H1 (cell line): ENCODE results near the gene USP50. TPM values are rescaled to one million over a fixed set of nuclear protein-coding genes. Genes with fewer than 3 reads are reported as not detected.

Source experiments
- CTCF ChIA-PET: fragments of 300-600 bp; sonication (Branson Sonifier 250); formaldehyde crosslinking; loops from one replicate; lab custom pipeline; 2021; ENCODE audit not compliant: partially characterized antibody; lab: Charles Lee
- POLR2A ChIA-PET: fragments of 300-600 bp; sonication (Branson Sonifier 250); formaldehyde crosslinking; loops from one replicate; lab custom pipeline; 2021; ENCODE audit warnings: inconsistent platforms; ENCODE audit not compliant: partially characterized antibody; lab: Charles Lee
- DNase-seq, 2 experiments: peaks; one replicate each; pipeline versions ENCODE4 v3.0.0 to v3.0.0-alpha.2; 2010 to 2022; ENCODE audit warnings: low spot score in 2 of 2, low read depth in 1 of 2, mixed read lengths in 1 of 2
- FAIRE-seq: peaks from 2 replicates; lab custom pipeline; 2011; peaks lifted over from hg19 to GRCh38; lab: Jason Lieb, UNC
- H2AFZ ChIP-seq: 2 replicates; pipeline ENCODE4 v1.8.1; 2012; ENCODE audit warnings: low read length, inconsistent platforms
- H2AK5ac ChIP-seq: 2 replicates; pipeline ENCODE4 v1.6.1; 2013; ENCODE audit warnings: low read depth, low read length
- H2BK120ac ChIP-seq: replicated peaks from 2 replicates; pipeline ENCODE3; 2013; ENCODE audit warnings: low read depth, low read length, inconsistent platforms
- H2BK12ac ChIP-seq: 2 replicates; pipeline ENCODE4 v1.6.1; 2013; ENCODE audit warnings: low read depth, low read length
- H2BK15ac ChIP-seq: 2 replicates; pipeline ENCODE4 v1.6.1; 2013; ENCODE audit warnings: low read length
- H2BK20ac ChIP-seq: 2 replicates; pipeline ENCODE4 v1.6.1; 2013; ENCODE audit warnings: low read length
- H2BK5ac ChIP-seq: 2 replicates; pipeline ENCODE4 v1.6.1; 2013; ENCODE audit warnings: low read depth, low read length
- H3K14ac ChIP-seq: 2 replicates; pipeline ENCODE4 v1.6.1; 2013; ENCODE audit warnings: inconsistent platforms; ENCODE audit not compliant: insufficient read length
- H3K18ac ChIP-seq: 2 replicates; pipeline ENCODE4 v1.6.1; 2013; ENCODE audit warnings: low read length; ENCODE audit errors: extremely low read depth
- H3K23ac ChIP-seq: 2 replicates; pipeline ENCODE4 v1.6.1; 2013; ENCODE audit warnings: inconsistent platforms; ENCODE audit not compliant: insufficient read length
- H3K23me2 ChIP-seq: 2 replicates; pipeline ENCODE4 v1.6.1; 2013; ENCODE audit warnings: low read depth, low read length
- H3K27ac ChIP-seq: 2 replicates; pipeline ENCODE4 v1.6.1; 2011; ENCODE audit warnings: low read depth, low read length, inconsistent platforms
- H3K27me3 ChIP-seq, 4 experiments: replicated peaks in 1 of 4; 1 replicate in 1 of 4; 2 replicates in 3 of 4; pipeline versions ENCODE4 v1.6.1 to v1.8.1; 2011 to 2013; ENCODE audit warnings: low read length in 3 of 4, mild to moderate bottlenecking in 3 of 4, inconsistent platforms in 2 of 4, mixed read lengths in 2 of 4, moderate library complexity in 1 of 4; ENCODE audit not compliant: control insufficient read depth in 3 of 4, insufficient read depth in 3 of 4; ENCODE audit errors: extremely low read depth in 1 of 4
- H3K36me3 ChIP-seq, 4 experiments: 2 replicates each; pipeline versions ENCODE4 v1.6.1 to v1.8.1; 2011 to 2013; ENCODE audit warnings: mild to moderate bottlenecking in 4 of 4, low read length in 3 of 4, moderate library complexity in 2 of 4, control low read depth in 1 of 4, inconsistent platforms in 1 of 4; ENCODE audit not compliant: insufficient read depth in 4 of 4, control insufficient read depth in 2 of 4
- H3K4ac ChIP-seq: replicated peaks from 2 replicates; pipeline ENCODE3; 2013; ENCODE audit warnings: low read length, low read depth, mixed read lengths, inconsistent platforms; ENCODE audit not compliant: insufficient read length
- H3K4me1 ChIP-seq, 4 experiments: replicated peaks in 1 of 4; 1 replicate in 1 of 4; 2 replicates in 3 of 4; pipeline versions ENCODE4 v1.6.1 to v1.8.1; 2011 to 2013; ENCODE audit warnings: low read length in 3 of 4, inconsistent platforms in 2 of 4, mixed read lengths in 1 of 4; ENCODE audit not compliant: insufficient read depth in 4 of 4, control insufficient read depth in 3 of 4
- H3K4me2 ChIP-seq, 2 experiments: 2 replicates each; pipeline versions ENCODE4 v1.6.1 to v1.8.1; 2011 to 2013; ENCODE audit warnings: low read depth in 2 of 2, low read length in 2 of 2, control low read depth in 1 of 2, inconsistent platforms in 1 of 2, mild to moderate bottlenecking in 1 of 2; ENCODE audit not compliant: insufficient read depth in 1 of 2
- H3K4me3 ChIP-seq, 4 experiments: fragments of 200-600, 300-600 bp in 1 of 4; sonication (generic), shearing (Covaris generic), sonication (Bioruptor Twin) in 1 of 4; 2 replicates each; pipeline versions ENCODE4 v1.5.1 to v1.8.1; 2011 to 2016; ENCODE audit warnings: low read length in 4 of 4, low read depth in 3 of 4, control low read depth in 2 of 4, inconsistent platforms in 2 of 4, mild to moderate bottlenecking in 2 of 4, mixed read lengths in 1 of 4, moderate library complexity in 1 of 4; ENCODE audit not compliant: insufficient read depth in 2 of 4; ENCODE audit errors: extremely low read depth in 1 of 4
- H3K56ac ChIP-seq: replicated peaks from 2 replicates; pipeline ENCODE3; 2013; ENCODE audit warnings: low read depth, mild to moderate bottlenecking, mixed read lengths, low read length, inconsistent platforms; ENCODE audit not compliant: insufficient read length
- H3K79me1 ChIP-seq: 2 replicates; pipeline ENCODE4 v1.6.1; 2013; ENCODE audit warnings: low read depth, low read length, control low read depth
- H3K79me2 ChIP-seq, 2 experiments: 2 replicates each; pipeline versions ENCODE4 v1.6.1 to v1.8.1; 2012 to 2013; ENCODE audit warnings: low read length in 2 of 2, mild to moderate bottlenecking in 2 of 2, inconsistent platforms in 1 of 2; ENCODE audit not compliant: insufficient read depth in 2 of 2, control insufficient read depth in 1 of 2
- H3K9ac ChIP-seq, 4 experiments: replicated peaks in 1 of 4; 1 replicate in 1 of 4; 2 replicates in 3 of 4; pipeline versions ENCODE4 v1.6.1 to v1.8.1; 2011 to 2013; ENCODE audit warnings: low read depth in 3 of 4, low read length in 3 of 4, control low read depth in 2 of 4, mild to moderate bottlenecking in 2 of 4, moderate library complexity in 2 of 4, inconsistent platforms in 1 of 4; ENCODE audit errors: extremely low read depth in 1 of 4
- H3K9me3 ChIP-seq, 2 experiments: 2 replicates each; pipeline versions ENCODE4 v1.6.1 to v1.8.1; 2012 to 2013; ENCODE audit warnings: mild to moderate bottlenecking in 2 of 2, moderate library complexity in 2 of 2, control low read depth in 1 of 2, inconsistent platforms in 1 of 2, low read depth in 1 of 2, low read length in 1 of 2, mixed read lengths in 1 of 2; ENCODE audit not compliant: insufficient read depth in 2 of 2
- H4K20me1 ChIP-seq, 2 experiments: replicated peaks in 1 of 2; 2 replicates each; pipeline versions ENCODE3 to v1.8.1; 2011 to 2013; ENCODE audit warnings: inconsistent platforms in 2 of 2, low read length in 2 of 2, mild to moderate bottlenecking in 1 of 2; ENCODE audit not compliant: insufficient read depth in 2 of 2, control insufficient read depth in 1 of 2
- H4K5ac ChIP-seq: 2 replicates; pipeline ENCODE4 v1.6.1; 2013; ENCODE audit warnings: low read length, low read depth, mixed read lengths, inconsistent platforms; ENCODE audit not compliant: insufficient read length
- H4K8ac ChIP-seq: 2 replicates; pipeline ENCODE4 v1.8.0; 2013; ENCODE audit warnings: mild to moderate bottlenecking, moderate library complexity, low read length, inconsistent platforms; ENCODE audit not compliant: insufficient read depth; ENCODE audit errors: extremely low read depth
- H4K91ac ChIP-seq: replicated peaks from 2 replicates; pipeline ENCODE3; 2013; ENCODE audit warnings: low read length, mixed read lengths, inconsistent platforms; ENCODE audit not compliant: insufficient read length
- SP4 ChIP-seq: IDR thresholded peaks from 2 replicates; pipeline ENCODE4 v1.6.1; 2012; ENCODE audit warnings: low read length, inconsistent platforms
- WGBS, 2 experiments: shearing (Covaris generic) in 1 of 2; methylation state at CpG; one replicate each; pipeline versions ENCODE4 v1.1.6 to v1.1.7; 2013 to 2015; ENCODE audit warnings: low lambda C conversion rate in 2 of 2, mixed read lengths in 2 of 2, inconsistent platforms in 1 of 2, low coverage in 1 of 2, missing lambda C conversion rate in 1 of 2; ENCODE audit not compliant: insufficient replicate concordance in 2 of 2, insufficient coverage in 1 of 2, insufficient read length in 1 of 2; ENCODE audit errors: extremely low coverage in 1 of 2, missing lambda C conversion rate in 1 of 2; 5-methylcytosine and 5-hydroxymethylcytosine counted together
- polyA plus RNA-seq, 7 experiments: library from polyadenylated mRNA; depleted of rRNA in 3 of 7; stranded (reverse) in 5 of 7; unstranded in 2 of 7; fragments of >200 nt in 5 of 7; fragments of 200-250 nt in 2 of 7; gene quantifications; 1 replicate in 5 of 7; 2 replicates in 1 of 7; 4 replicates in 1 of 7; pipeline versions ENCODE4 v1.2.1 to v1.2.3, GENCODE V29; 2011 to 2013; ENCODE audit warnings: missing spikeins in 2 of 7, mixed read lengths in 2 of 7
- total RNA-seq: library from RNA; stranded (reverse); fragmentation: NEBNext Ultra II Directional; extraction: Animal tissue kit (Norgen Biotek cat#: 25700); gene quantifications from 2 replicates; pipeline ENCODE4 v1.2.1, GENCODE V29; 2021

Gene USP50
- total and polyA plus RNA-seq, 2 of the 8 experiments (the other 6 are each of a cell fraction or from before 2014, with no cell fraction given) = not detected

GRCh38 chr15:50590288-50590687, 43.8 kb upstream of the USP50 start:
- H2BK20ac ChIP-seq = no peak overlapping the region
- H4K20me1 ChIP-seq = no peaks in the 10 kb centered on the region
- DNase-seq (no peak), FAIRE-seq (no peak)
- 91% methylated on average over 1 of the region's 1 CpG; no CpG with 5 or more reads in 1 of the 2 experiments for WGBS, 2 experiments
- H3K56ac ChIP-seq = no peak overlapping the region
- H2BK12ac ChIP-seq = no peak overlapping the region
- H2BK15ac ChIP-seq = no peak overlapping the region
- H3K9ac ChIP-seq = no peak overlapping the region
- H2AFZ ChIP-seq = no peak overlapping the region
- ChIA-PET CTCF (interaction anchor here (0.6 kb wide), 1 partner anchor 245 kb away, joined by 3 read pairs; no protein-coding TSS in a partner anchor), POLR2A (no interaction called here)
- TF ChIP-seq SP4 = no peak
- H4K8ac ChIP-seq = no peak overlapping the region
- no peaks in the 10 kb centered on the region for H3K79me1 ChIP-seq
- H3K79me2 ChIP-seq = no peaks in the 10 kb centered on the region
- H3K18ac ChIP-seq = no peak overlapping the region
- no peaks in the 10 kb centered on the region for H3K4me1 ChIP-seq
- no peak overlapping the region for H3K4me3 ChIP-seq
- H3K27me3 ChIP-seq = no peaks in the 10 kb centered on the region
- H3K4ac ChIP-seq = no peak overlapping the region
- no peaks in the 10 kb centered on the region for H3K9me3 ChIP-seq
- peaks cover 9 to 85% (median 25%) of the 10 kb centered on the region in 4 experiments; a peak in 7 of 8 replicates for H3K36me3 ChIP-seq
- H2AK5ac ChIP-seq = no peak overlapping the region
- H3K4me2 ChIP-seq = no peak overlapping the region
- H3K27ac ChIP-seq = no peak overlapping the region
- H4K91ac ChIP-seq = no peak overlapping the region
- H3K23ac ChIP-seq = no peak overlapping the region
- no peak overlapping the region for H2BK5ac ChIP-seq
- no peaks in the 10 kb centered on the region for H3K23me2 ChIP-seq
- no peak overlapping the region for H3K14ac ChIP-seq
- H4K5ac ChIP-seq = no peak overlapping the region
- H2BK120ac ChIP-seq = no peak overlapping the region
